GM21381 (cell line): ENCODE data around the gene NTMT1.

ENCODE experiments used
- ATAC-seq: cut with Tn5 transposase; IDR thresholded peaks from one replicate; pipeline ENCODE4 v1.9.1; 2021; ENCODE audit warnings: mild to moderate bottlenecking, moderate library complexity; ENCODE audit not compliant: unreplicated experiment

Gene NTMT1

GRCh38 chr9:129673602-129674001 lies 47.6 kb downstream of the NTMT1 start:
- ATAC-seq: no peak

- ATAC-seq: no peak
These were observed 48.3 kb downstream of the NTMT1 start for GRCh38 chr9:129674229-129674628.

- ATAC-seq: no peak
These were observed 49.7 kb downstream of the NTMT1 start for GRCh38 chr9:129675620-129676019.

GRCh38 chr9:129676287-129676686 lies 50.3 kb downstream of the NTMT1 start:
- ATAC-seq: no peak

GRCh38 chr9:129676975-129677374 lies 51.0 kb downstream of the NTMT1 start:
- ATAC-seq: no peak

- no peak for ATAC-seq
These were observed 51.5 kb downstream of the NTMT1 start for GRCh38 chr9:129677456-129677855.

GRCh38 chr9:129678844-129679243 lies 52.9 kb downstream of the NTMT1 start:
- ATAC-seq: no peak

- no peak for ATAC-seq
These were observed 53.6 kb downstream of the NTMT1 start for GRCh38 chr9:129679537-129679936.

- ATAC-seq: no peak
These were observed 56.0 kb downstream of the NTMT1 start for GRCh38 chr9:129681924-129682323.

- no peak for ATAC-seq
These were observed 56.4 kb downstream of the NTMT1 start for GRCh38 chr9:129682381-129682780.

- ATAC-seq: no peak
These were observed 59.4 kb downstream of the NTMT1 start for GRCh38 chr9:129685220-129685932.
